Measurements from ENCODE around the gene KRT9.

- TF ChIP-seq, protein P1, sequence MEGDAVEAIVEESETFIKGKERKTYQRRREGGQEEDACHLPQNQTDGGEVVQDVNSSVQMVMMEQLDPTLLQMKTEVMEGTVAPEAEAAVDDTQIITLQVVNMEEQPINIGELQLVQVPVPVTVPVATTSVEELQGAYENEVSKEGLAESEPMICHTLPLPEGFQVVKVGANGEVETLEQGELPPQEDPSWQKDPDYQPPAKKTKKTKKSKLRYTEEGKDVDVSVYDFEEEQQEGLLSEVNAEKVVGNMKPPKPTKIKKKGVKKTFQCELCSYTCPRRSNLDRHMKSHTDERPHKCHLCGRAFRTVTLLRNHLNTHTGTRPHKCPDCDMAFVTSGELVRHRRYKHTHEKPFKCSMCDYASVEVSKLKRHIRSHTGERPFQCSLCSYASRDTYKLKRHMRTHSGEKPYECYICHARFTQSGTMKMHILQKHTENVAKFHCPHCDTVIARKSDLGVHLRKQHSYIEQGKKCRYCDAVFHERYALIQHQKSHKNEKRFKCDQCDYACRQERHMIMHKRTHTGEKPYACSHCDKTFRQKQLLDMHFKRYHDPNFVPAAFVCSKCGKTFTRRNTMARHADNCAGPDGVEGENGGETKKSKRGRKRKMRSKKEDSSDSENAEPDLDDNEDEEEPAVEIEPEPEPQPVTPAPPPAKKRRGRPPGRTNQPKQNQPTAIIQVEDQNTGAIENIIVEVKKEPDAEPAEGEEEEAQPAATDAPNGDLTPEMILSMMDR (IDR thresholded peaks at IDR 0.05) = no peak
- no peak for TF ChIP-seq POLR2AphosphoS5 (IDR thresholded peaks at IDR 0.05)
Measured at GRCh38 chr17:41556306-41556705, 15.6 kb downstream of the KRT9 start.

All from upper lobe of left lung (tissue), 4 donors.